22Rv1 (cell line): ENCODE results near the gene LDB3.

Experiments used
- H3K27ac ChIP-seq: fragments of 450-650 bp; 2 replicates; pipeline ENCODE4 v1.5.1; 2017
- CTCF ChIP-seq: fragments of 450-650 bp; IDR thresholded peaks from 2 replicates; pipeline ENCODE4 v1.5.1; 2017; ENCODE audit warnings: mild to moderate bottlenecking
- ZFX ChIP-seq: fragments of 450-650 bp; IDR thresholded peaks from 2 replicates; pipeline ENCODE4 v1.6.1; 2017; ENCODE audit warnings: antibody characterized with exemption, borderline replicate concordance

Gene LDB3

GRCh38 chr10:86684331-86685097 is 16.2 kb downstream of the LDB3 start:
- TF ChIP-seq ZFX: no peak
- peak; percentile 58 for TF ChIP-seq CTCF
- H3K27ac ChIP-seq: no peak overlapping the region

- TF ChIP-seq ZFX: no peak
- TF ChIP-seq CTCF: no peak
- H3K27ac ChIP-seq: no peak overlapping the region
Observed at GRCh38 chr10:86685416-86685815, 17.1 kb downstream of the LDB3 start.

GRCh38 chr10:86685893-86686632 is 17.8 kb downstream of the LDB3 start:
- H3K27ac ChIP-seq: no peak overlapping the region
- no peak for TF ChIP-seq CTCF
- no peak for TF ChIP-seq ZFX

GRCh38 chr10:86686972-86687371 is 18.7 kb downstream of the LDB3 start:
- TF ChIP-seq ZFX (no peak), CTCF (no peak)
- no peak overlapping the region for H3K27ac ChIP-seq

GRCh38 chr10:86687750-86688149 is 19.4 kb downstream of the LDB3 start:
- no peak overlapping the region for H3K27ac ChIP-seq
- TF ChIP-seq CTCF (no peak), ZFX (no peak)

- no peak overlapping the region for H3K27ac ChIP-seq
- no peak for TF ChIP-seq ZFX
- peak; percentile 89 for TF ChIP-seq CTCF
Observed at GRCh38 chr10:86688398-86688921, 20.1 kb downstream of the LDB3 start.

- no peak overlapping the region for H3K27ac ChIP-seq
- no peak for TF ChIP-seq CTCF
- TF ChIP-seq ZFX: no peak
Observed at GRCh38 chr10:86689146-86689545, 20.8 kb downstream of the LDB3 start.
